ENCODE data around the gene LRCH3. TPM values are rescaled to one million over a fixed set of nuclear protein-coding genes. Genes with fewer than 3 reads are reported as not detected.

The LRCH3 gene
- total and polyA plus RNA-seq, 2 of the 13 experiments (the other 11 are each of a cell fraction or from before 2014, with no cell fraction given), result 25.5 to 103 TPM

DNA sequence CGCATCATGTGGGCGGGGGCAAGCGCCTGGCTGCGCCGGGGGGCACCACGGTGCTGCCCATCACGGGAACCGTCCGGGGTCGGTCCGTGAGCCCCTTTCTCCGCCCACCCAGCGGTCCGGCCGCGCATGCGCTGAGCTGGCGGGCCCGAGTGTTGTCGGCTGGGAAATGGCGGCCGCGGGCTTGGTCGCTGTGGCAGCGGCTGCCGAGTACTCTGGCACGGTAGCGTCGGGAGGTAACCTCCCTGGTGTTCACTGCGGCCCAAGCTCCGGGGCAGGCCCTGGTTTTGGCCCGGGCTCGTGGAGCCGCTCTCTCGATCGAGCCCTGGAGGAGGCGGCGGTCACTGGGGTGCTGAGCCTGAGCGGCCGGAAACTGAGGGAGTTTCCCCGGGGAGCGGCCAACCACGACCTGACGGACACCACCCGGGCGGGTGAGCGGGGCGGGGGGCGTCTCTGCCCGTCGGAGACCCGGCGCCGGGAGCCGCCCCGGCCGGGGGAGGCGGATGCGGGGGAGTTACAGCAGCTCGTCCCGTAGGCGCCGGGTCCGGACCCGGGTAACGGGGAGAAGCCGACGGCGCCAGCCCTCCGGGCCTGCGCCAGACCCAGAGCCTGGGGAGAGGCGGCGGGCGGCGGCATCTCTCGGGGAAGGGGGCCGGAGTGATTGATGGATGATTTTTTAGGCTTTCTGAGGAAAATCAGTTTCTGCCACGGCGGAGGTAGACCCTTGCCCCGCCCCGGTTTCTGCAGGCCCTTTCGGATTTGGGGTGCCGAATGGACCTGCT, at the start of gene LRCH3 (continued):
- TF ChIP-seq MTF2 (CRISPR knock-in tag; IDR thresholded peaks at IDR 0.05; ENCODE audit: borderline replicate concordance) (peak; percentile 55; the same call in 1 of the 2 replicates), ZNF260 (CRISPR knock-in tag; IDR thresholded peaks at IDR 0.05; ENCODE audit: borderline replicate concordance, low read depth) (no peak), ATF7 (IDR thresholded peaks at IDR 0.05) (no peak), ATF7 (CRISPR knock-in tag; IDR thresholded peaks at IDR 0.05) (peak; percentile 27; the same call in 1 of the 2 replicates), FIP1L1 (IDR thresholded peaks at IDR 0.05; ENCODE audit: borderline replicate concordance, insufficient read depth, low read depth, low read length) (no peak), ZNF337 (CRISPR knock-in tag; IDR thresholded peaks at IDR 0.05; ENCODE audit: borderline replicate concordance, low read depth) (peak; percentile 85; the same call in 1 of the 2 replicates), ZNF160 (CRISPR knock-in tag; IDR thresholded peaks at IDR 0.05) (no peak), ZNF207 (IDR thresholded peaks at IDR 0.05; ENCODE audit: borderline replicate concordance) (no peak), HNRNPLL (IDR thresholded peaks at IDR 0.05; ENCODE audit: low read depth, low read length, poor library complexity, severe bottlenecking) (peak; percentile 63), NPAS2 (CRISPR knock-in tag; IDR thresholded peaks at IDR 0.05; ENCODE audit: borderline replicate concordance) (no peak), ELF1 (CRISPR knock-in tag; IDR thresholded peaks at IDR 0.05) (peak; percentile 35; the same call in 1 of the 2 replicates), ZNF343 (CRISPR knock-in tag; IDR thresholded peaks at IDR 0.05) (0 out of 2 replicates have a peak, but pooled peaks have one; percentile 50), MYC (CRISPR knock-in tag; IDR thresholded peaks at IDR 0.05; ENCODE audit: borderline replicate concordance) (peak; percentile 71; the same call in 1 of the 2 replicates), MED8 (CRISPR knock-in tag; IDR thresholded peaks at IDR 0.05; ENCODE audit: insufficient replicate concordance) (peak; percentile 62), SP1 (IDR thresholded peaks at IDR 0.05) (no peak), SP1 (CRISPR knock-in tag; IDR thresholded peaks at IDR 0.05) (peak; percentile 31; the same call in 1 of the 2 replicates), RBM39 (IDR thresholded peaks at IDR 0.05; ENCODE audit: low read depth, low read length, poor library complexity, severe bottlenecking) (peak; percentile 77)
- TF ChIP-seq, protein P1, sequence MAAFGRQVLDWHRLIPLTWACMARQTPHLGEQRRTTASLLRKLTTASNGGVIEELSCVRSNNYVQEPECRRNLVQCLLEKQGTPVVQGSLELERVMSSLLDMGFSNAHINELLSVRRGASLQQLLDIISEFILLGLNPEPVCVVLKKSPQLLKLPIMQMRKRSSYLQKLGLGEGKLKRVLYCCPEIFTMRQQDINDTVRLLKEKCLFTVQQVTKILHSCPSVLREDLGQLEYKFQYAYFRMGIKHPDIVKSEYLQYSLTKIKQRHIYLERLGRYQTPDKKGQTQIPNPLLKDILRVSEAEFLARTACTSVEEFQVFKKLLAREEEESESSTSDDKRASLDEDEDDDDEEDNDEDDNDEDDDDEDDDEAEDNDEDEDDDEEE (CRISPR knock-in tag; IDR thresholded peaks at IDR 0.05), result peak; percentile 67; the same call in 1 of the 2 replicates
- TF ChIP-seq, protein P2, sequence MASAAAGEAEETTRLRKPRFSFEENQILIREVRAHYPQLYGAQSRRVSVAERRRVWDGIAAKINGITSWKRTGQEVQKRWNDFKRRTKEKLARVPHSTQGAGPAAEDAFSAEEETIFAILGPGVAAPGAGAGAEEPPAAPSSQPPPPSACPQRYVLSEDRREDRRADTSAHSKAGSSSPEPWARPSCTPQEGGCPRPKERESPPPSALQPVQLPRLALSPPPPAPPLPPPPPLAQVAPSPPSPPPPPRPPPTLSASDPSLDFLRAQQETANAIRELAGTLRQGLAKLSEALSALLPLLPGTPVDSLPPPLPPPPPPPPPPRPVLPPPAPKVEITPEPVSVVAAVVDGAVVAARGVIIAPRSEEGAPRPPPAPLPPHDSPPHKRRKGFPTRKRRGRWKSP (CRISPR knock-in tag; IDR thresholded peaks at IDR 0.05), result peak; percentile 95
- TF ChIP-seq, protein P3, sequence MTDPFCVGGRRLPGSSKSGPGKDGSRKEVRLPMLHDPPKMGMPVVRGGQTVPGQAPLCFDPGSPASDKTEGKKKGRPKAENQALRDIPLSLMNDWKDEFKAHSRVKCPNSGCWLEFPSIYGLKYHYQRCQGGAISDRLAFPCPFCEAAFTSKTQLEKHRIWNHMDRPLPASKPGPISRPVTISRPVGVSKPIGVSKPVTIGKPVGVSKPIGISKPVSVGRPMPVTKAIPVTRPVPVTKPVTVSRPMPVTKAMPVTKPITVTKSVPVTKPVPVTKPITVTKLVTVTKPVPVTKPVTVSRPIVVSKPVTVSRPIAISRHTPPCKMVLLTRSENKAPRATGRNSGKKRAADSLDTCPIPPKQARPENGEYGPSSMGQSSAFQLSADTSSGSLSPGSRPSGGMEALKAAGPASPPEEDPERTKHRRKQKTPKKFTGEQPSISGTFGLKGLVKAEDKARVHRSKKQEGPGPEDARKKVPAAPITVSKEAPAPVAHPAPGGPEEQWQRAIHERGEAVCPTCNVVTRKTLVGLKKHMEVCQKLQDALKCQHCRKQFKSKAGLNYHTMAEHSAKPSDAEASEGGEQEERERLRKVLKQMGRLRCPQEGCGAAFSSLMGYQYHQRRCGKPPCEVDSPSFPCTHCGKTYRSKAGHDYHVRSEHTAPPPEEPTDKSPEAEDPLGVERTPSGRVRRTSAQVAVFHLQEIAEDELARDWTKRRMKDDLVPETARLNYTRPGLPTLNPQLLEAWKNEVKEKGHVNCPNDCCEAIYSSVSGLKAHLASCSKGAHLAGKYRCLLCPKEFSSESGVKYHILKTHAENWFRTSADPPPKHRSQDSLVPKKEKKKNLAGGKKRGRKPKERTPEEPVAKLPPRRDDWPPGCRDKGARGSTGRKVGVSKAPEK (CRISPR knock-in tag; IDR thresholded peaks at IDR 0.05; ENCODE audit: borderline replicate concordance), result no peak
- TF ChIP-seq, protein P4, sequence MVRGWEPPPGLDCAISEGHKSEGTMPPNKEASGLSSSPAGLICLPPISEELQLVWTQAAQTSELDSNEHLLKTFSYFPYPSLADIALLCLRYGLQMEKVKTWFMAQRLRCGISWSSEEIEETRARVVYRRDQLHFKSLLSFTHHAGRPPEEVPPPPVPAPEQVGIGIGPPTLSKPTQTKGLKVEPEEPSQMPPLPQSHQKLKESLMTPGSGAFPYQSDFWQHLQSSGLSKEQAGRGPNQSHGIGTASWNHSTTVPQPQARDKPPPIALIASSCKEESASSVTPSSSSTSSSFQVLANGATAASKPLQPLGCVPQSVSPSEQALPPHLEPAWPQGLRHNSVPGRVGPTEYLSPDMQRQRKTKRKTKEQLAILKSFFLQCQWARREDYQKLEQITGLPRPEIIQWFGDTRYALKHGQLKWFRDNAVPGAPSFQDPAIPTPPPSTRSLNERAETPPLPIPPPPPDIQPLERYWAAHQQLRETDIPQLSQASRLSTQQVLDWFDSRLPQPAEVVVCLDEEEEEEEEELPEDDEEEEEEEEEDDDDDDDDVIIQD (CRISPR knock-in tag; IDR thresholded peaks at IDR 0.05; ENCODE audit: low read depth), result no peak
